HepG2 (cell line): ENCODE results near the gene DUSP9. TPM values are rescaled to one million over a fixed set of nuclear protein-coding genes. Genes with fewer than 3 reads are reported as not detected.

Experiments used
- CCDC6 ChIP-seq: sonication (generic); formaldehyde crosslinking; IDR thresholded peaks from 2 replicates; pipeline ENCODE4 v1.8.1; 2022; ENCODE audit warnings: mild to moderate bottlenecking, missing genetic modification reagents, moderate library complexity
- CEBPB ChIP-seq: IDR thresholded peaks from 2 replicates; pipeline ENCODE4 v1.6.1; 2011; ENCODE audit warnings: low read depth, low read length, improper control_type of control experiment, borderline replicate concordance
- CEBPG ChIP-seq: IDR thresholded peaks from 2 replicates; pipeline ENCODE4 v1.6.1; 2016
- DRAP1 ChIP-seq: IDR thresholded peaks from 2 replicates; pipeline ENCODE4 v1.6.1; 2016; ENCODE audit warnings: missing genetic modification reagents, missing compliant biosample characterization
- FOXJ3 ChIP-seq: sonication (generic); formaldehyde crosslinking; IDR thresholded peaks from 2 replicates; pipeline ENCODE4 v1.4.0; 2020; ENCODE audit warnings: missing genetic modification reagents, mild to moderate bottlenecking, borderline replicate concordance
- GMEB1 ChIP-seq: sonication (generic); formaldehyde crosslinking; IDR thresholded peaks from 2 replicates; pipeline ENCODE4 v1.5.1; 2020; ENCODE audit warnings: missing genetic modification reagents, mild to moderate bottlenecking, borderline replicate concordance
- HNF4A ChIP-seq: sonication (generic); formaldehyde crosslinking; IDR thresholded peaks from 2 replicates; pipeline ENCODE4 v1.4.0; 2020; ENCODE audit warnings: missing genetic modification reagents
- NBN ChIP-seq: fragments of 450-650 bp; conservative IDR thresholded peaks from 2 replicates; pipeline ENCODE4 v1.6.1; 2017
- NCOA2 ChIP-seq: sonication (generic); formaldehyde crosslinking; IDR thresholded peaks from 2 replicates; pipeline ENCODE4 v1.8.0; 2022; ENCODE audit warnings: inconsistent platforms
- POLR2A ChIP-seq, 2 experiments: IDR thresholded peaks; 2 replicates each; pipeline ENCODE4 v1.6.1; 2011; ENCODE audit warnings: low read depth in 2 of 2, low read length in 2 of 2, mild to moderate bottlenecking in 1 of 2, moderate library complexity in 1 of 2; ENCODE audit not compliant: insufficient read depth in 1 of 2
- SKI ChIP-seq: fragments of 450-650 bp; IDR thresholded peaks from one replicate; pipeline ENCODE4 v1.6.1; 2018; ENCODE audit warnings: mild to moderate bottlenecking; ENCODE audit not compliant: partially characterized antibody
- SNAPC2 ChIP-seq: sonication (generic); formaldehyde crosslinking; IDR thresholded peaks from 2 replicates; pipeline ENCODE4 v1.8.1; 2022; ENCODE audit warnings: mild to moderate bottlenecking, missing genetic modification reagents
- SP4 ChIP-seq: sonication (generic); formaldehyde crosslinking; IDR thresholded peaks from 2 replicates; pipeline ENCODE4 v1.8.1; 2023; ENCODE audit warnings: mild to moderate bottlenecking, missing genetic modification reagents
- THAP11 ChIP-seq: IDR thresholded peaks from 2 replicates; pipeline ENCODE4 v1.6.1; 2016; ENCODE audit warnings: missing biosample characterization, missing genetic modification reagents
- TMF1 ChIP-seq: sonication (generic); formaldehyde crosslinking; IDR thresholded peaks from 2 replicates; pipeline ENCODE4 v1.8.1; 2022; ENCODE audit warnings: low read depth, missing genetic modification reagents
- ZNF317 ChIP-seq: sonication (generic); formaldehyde crosslinking; IDR thresholded peaks from 2 replicates; pipeline ENCODE4 v1.5.0; 2020; ENCODE audit warnings: mild to moderate bottlenecking, missing genetic modification reagents
- ZNF761 ChIP-seq: sonication (generic); formaldehyde crosslinking; conservative IDR thresholded peaks from 2 replicates; pipeline ENCODE4 v1.4.0; 2020; ENCODE audit warnings: mild to moderate bottlenecking, missing genetic modification reagents
- ZNF83 ChIP-seq: sonication (generic); formaldehyde crosslinking; IDR thresholded peaks from 2 replicates; pipeline ENCODE4 v1.4.0; 2020; ENCODE audit warnings: missing genetic modification reagents, mild to moderate bottlenecking, borderline replicate concordance
- polyA plus RNA-seq, 8 experiments: library from polyadenylated mRNA; depleted of rRNA in 3 of 8; stranded (reverse) in 7 of 8; unstranded in 1 of 8; fragments of >200 nt; fragmentation: Illumina TruSeq in 4 of 8; extraction: Trizol in 4 of 8; gene quantifications; 2 replicates each; pipeline versions ENCODE4 v1.2.1 to v1.2.3, GENCODE V29; 2011 to 2016; ENCODE audit warnings: low read depth in 4 of 8, missing spikeins in 1 of 8, mixed read lengths in 1 of 8; ENCODE audit not compliant: insufficient read depth in 1 of 8
- total RNA-seq, 5 experiments: library from RNA; depleted of rRNA; stranded (reverse); fragments of >200 nt; fragmentation: Illumina TruSeq; extraction: Trizol; gene quantifications; 2 replicates each; pipeline ENCODE4 v1.2.3, GENCODE V29; 2016; ENCODE audit warnings: low read depth in 1 of 5
- TF ChIP-seq, protein P1 (sequence below), 2 experiments: sonication (generic) in 1 of 2; formaldehyde crosslinking in 1 of 2; IDR thresholded peaks; 2 replicates each; pipeline versions ENCODE4 v1.4.0 to v1.6.1; 2016 to 2020; ENCODE audit warnings: borderline replicate concordance in 1 of 2, low read depth in 1 of 2, mild to moderate bottlenecking in 1 of 2, missing genetic modification reagents in 1 of 2
- TF ChIP-seq, protein P2 (sequence below): sonication (generic); formaldehyde crosslinking; IDR thresholded peaks from 2 replicates; pipeline ENCODE4 v1.9.0; 2022; ENCODE audit warnings: missing genetic modification reagents, mild to moderate bottlenecking, borderline replicate concordance
- TF ChIP-seq, protein P3 (sequence below): sonication (generic); formaldehyde crosslinking; conservative IDR thresholded peaks from 2 replicates; pipeline ENCODE4 v1.5.0; 2020; ENCODE audit warnings: missing genetic modification reagents

The DUSP9 gene
- total and polyA plus RNA-seq, 2 of the 13 experiments (the other 11 are each of a cell fraction or from before 2014, with no cell fraction given) = 235 to 435 TPM

DNA sequence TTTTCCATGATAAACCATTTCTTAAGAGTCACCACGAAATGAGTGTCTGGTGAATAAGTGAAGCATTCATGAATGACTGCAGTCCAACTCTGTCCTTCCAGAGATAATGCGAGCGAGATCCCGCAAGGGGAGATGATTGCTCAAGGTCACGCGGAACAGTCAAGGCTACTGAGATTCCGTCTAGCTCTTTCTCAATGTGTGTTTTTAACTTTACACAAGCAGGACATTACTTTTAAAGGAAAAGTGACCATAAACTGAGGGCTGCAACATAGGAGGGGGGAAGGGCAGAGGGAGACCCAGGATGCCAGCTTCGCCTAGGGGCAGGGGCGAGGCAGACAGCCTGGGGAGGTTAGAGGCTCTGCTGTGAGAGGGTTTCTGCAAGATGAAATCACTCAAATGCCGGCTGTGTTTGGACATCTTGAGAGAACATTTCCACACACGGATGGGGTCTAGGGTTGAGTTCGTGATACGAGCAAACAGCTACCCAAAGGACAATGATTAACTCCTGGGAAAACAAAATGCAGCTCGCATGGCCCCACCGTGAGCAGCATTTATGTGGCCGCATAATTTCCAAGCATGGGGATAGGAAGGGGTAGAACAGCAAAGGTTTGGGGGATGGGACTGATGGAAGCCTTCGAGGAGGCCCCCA lies 24.2 kb upstream of the DUSP9 start (continued):
- TF ChIP-seq, protein P1, sequence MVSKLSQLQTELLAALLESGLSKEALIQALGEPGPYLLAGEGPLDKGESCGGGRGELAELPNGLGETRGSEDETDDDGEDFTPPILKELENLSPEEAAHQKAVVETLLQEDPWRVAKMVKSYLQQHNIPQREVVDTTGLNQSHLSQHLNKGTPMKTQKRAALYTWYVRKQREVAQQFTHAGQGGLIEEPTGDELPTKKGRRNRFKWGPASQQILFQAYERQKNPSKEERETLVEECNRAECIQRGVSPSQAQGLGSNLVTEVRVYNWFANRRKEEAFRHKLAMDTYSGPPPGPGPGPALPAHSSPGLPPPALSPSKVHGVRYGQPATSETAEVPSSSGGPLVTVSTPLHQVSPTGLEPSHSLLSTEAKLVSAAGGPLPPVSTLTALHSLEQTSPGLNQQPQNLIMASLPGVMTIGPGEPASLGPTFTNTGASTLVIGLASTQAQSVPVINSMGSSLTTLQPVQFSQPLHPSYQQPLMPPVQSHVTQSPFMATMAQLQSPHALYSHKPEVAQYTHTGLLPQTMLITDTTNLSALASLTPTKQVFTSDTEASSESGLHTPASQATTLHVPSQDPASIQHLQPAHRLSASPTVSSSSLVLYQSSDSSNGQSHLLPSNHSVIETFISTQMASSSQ (IDR thresholded peaks at IDR 0.05; ENCODE audit: low read depth) = peak; percentile 78; the same call in 1 of the 2 replicates
- TF ChIP-seq, protein P1 (CRISPR knock-in tag; IDR thresholded peaks at IDR 0.05; ENCODE audit: borderline replicate concordance) = no peak; the same call in 1 of the 2 replicates
- TF ChIP-seq CEBPB (peak; percentile 52), NBN (no peak), SKI (no peak), HNF4A (CRISPR knock-in tag) (peak; percentile 44), DRAP1 (CRISPR knock-in tag) (no peak), TMF1 (CRISPR knock-in tag) (no peak), POLR2A (IDR thresholded peaks at IDR 0.05; ENCODE audit: insufficient read depth in 1 of 2, low read depth in 2 of 2, low read length in 2 of 2) (0 out of 4 replicates have a peak, but pooled peaks of 1 of the 2 experiments have one; percentile 27), CCDC6 (CRISPR knock-in tag) (no peak), FOXJ3 (CRISPR knock-in tag) (peak; percentile 43; the same call in 1 of the 2 replicates), ZNF761 (0 out of 2 replicates have a peak, but pooled peaks have one; percentile 29), CEBPG (peak; percentile 45; the same call in 1 of the 2 replicates), THAP11 (peak; percentile 30; the same call in 1 of the 2 replicates), ZNF317 (no peak), SP4 (CRISPR knock-in tag) (no peak), ZNF83 (CRISPR knock-in tag) (no peak), GMEB1 (CRISPR knock-in tag) (0 out of 2 replicates have a peak, but pooled peaks have one; percentile 11), NCOA2 (CRISPR knock-in tag) (peak; percentile 20; the same call in 1 of the 2 replicates), SNAPC2 (no peak)
- TF ChIP-seq, protein P2, sequence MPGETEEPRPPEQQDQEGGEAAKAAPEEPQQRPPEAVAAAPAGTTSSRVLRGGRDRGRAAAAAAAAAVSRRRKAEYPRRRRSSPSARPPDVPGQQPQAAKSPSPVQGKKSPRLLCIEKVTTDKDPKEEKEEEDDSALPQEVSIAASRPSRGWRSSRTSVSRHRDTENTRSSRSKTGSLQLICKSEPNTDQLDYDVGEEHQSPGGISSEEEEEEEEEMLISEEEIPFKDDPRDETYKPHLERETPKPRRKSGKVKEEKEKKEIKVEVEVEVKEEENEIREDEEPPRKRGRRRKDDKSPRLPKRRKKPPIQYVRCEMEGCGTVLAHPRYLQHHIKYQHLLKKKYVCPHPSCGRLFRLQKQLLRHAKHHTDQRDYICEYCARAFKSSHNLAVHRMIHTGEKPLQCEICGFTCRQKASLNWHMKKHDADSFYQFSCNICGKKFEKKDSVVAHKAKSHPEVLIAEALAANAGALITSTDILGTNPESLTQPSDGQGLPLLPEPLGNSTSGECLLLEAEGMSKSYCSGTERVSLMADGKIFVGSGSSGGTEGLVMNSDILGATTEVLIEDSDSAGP (CRISPR knock-in tag) = peak; percentile 88
- TF ChIP-seq, protein P3, sequence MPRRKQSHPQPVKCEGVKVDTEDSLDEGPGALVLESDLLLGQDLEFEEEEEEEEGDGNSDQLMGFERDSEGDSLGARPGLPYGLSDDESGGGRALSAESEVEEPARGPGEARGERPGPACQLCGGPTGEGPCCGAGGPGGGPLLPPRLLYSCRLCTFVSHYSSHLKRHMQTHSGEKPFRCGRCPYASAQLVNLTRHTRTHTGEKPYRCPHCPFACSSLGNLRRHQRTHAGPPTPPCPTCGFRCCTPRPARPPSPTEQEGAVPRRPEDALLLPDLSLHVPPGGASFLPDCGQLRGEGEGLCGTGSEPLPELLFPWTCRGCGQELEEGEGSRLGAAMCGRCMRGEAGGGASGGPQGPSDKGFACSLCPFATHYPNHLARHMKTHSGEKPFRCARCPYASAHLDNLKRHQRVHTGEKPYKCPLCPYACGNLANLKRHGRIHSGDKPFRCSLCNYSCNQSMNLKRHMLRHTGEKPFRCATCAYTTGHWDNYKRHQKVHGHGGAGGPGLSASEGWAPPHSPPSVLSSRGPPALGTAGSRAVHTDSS (CRISPR knock-in tag) = no peak
